Breast epithelium (tissue), 4 donors: ENCODE data around the gene SLAIN2. TPM values are rescaled to one million over a fixed set of nuclear protein-coding genes. Genes with fewer than 3 reads are reported as not detected.

Source experiments
- DNase-seq, 2 donors: peaks; one replicate each; pipeline ENCODE4 v3.0.0-alpha.2; 2019; ENCODE audit warnings: low spot score in 2 of 2
- H3K27ac ChIP-seq, 2 donors: fragments of 200-600 bp; sonication (generic) in 1 of 2; one replicate each; pipeline ENCODE4 v1.5.1; 2016 to 2019; ENCODE audit warnings: mild to moderate bottlenecking in 1 of 2
- H3K27me3 ChIP-seq, 2 donors: fragments of 200-600 bp; sonication (generic) in 1 of 2; one replicate each; pipeline versions ENCODE4 v1.5.1 to v1.6.0; 2017 to 2019; ENCODE audit warnings: control low read depth in 1 of 2, mild to moderate bottlenecking in 1 of 2
- H3K36me3 ChIP-seq: fragments of 200-600 bp; one replicate; pipeline ENCODE4 v1.5.1; 2019
- H3K4me1 ChIP-seq, 2 donors: fragments of 200-600 bp; sonication (generic); one replicate each; pipeline ENCODE4 v1.5.1; 2016 to 2019; ENCODE audit warnings: control low read depth in 1 of 2
- H3K4me3 ChIP-seq, 3 donors: fragments of 200-600 bp; sonication (generic); 1 replicate in 2 of 3; 2 replicates in 1 of 3; pipeline ENCODE4 v1.5.1; 2016 to 2019; ENCODE audit warnings: mild to moderate bottlenecking in 3 of 3, moderate library complexity in 2 of 3
- H3K9me3 ChIP-seq, 2 donors: fragments of 200-600 bp; sonication (generic) in 1 of 2; one replicate each; pipeline ENCODE4 v1.5.1; 2016 to 2019; ENCODE audit warnings: control low read depth in 1 of 2
- CTCF ChIP-seq, 3 donors: fragments of 450-650 bp; IDR thresholded peaks; one replicate each; pipeline ENCODE4 v1.5.1; 2016 to 2017; ENCODE audit warnings: antibody characterized with exemption in 3 of 3, mild to moderate bottlenecking in 3 of 3, moderate library complexity in 3 of 3
- POLR2A ChIP-seq: fragments of 450-650 bp; IDR thresholded peaks from one replicate; pipeline ENCODE4 v1.6.1; 2016; ENCODE audit warnings: antibody characterized with exemption, mild to moderate bottlenecking, moderate library complexity
- POLR2AphosphoS5 ChIP-seq, 3 donors: sonication (generic); formaldehyde crosslinking; IDR thresholded peaks; one replicate each; pipeline ENCODE4 v1.6.1; 2017; ENCODE audit warnings: antibody characterized with exemption in 3 of 3
- intact Hi-C: fragments of 100-400 bp; cut with DNase I; formaldehyde crosslinking; loops from one replicate; pipeline ENCODE4 v1.15.1; 2023; ENCODE audit warnings: low total_unique reads
- total RNA-seq, 3 donors: library from RNA; depleted of rRNA; stranded (reverse); fragments of >200 nt; gene quantifications; one replicate each; pipeline ENCODE4 v1.1.0, GENCODE V29; 2016

Gene SLAIN2
- total RNA-seq, 3 donors from 2014 or later: 41.6 to 76.6 (median 76.5) TPM

DNA sequence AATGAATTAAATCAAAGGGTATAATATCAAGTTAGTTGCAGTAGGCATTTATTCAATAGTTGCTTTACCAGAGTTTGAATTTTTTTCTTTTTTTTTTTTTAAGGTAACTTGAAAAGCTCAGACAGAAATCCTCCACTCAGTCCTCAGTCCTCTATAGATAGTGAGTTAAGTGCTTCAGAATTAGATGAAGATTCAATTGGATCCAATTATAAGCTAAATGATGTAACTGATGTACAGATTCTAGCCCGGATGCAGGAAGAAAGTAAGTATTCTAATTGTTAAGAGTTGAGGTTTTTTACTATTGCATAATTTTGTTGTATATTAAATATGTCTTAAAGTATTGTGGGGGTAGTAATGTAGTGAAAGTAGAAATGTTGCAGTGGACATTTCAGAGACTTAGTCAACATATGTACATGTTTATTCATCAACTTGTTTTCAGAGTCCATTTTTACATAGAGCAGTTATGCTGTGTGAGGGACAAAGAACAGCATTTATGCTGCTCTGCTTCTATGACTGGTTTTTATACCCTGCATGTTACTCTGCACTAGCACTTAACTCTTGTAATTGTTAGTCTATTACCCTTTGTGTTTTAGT, 38.4 kb downstream of the SLAIN2 start:
- intact Hi-C loops: no loop called here

GRCh38 chr4:48380583-48381167, 39.3 kb downstream of the SLAIN2 start:
- TF ChIP-seq CTCF (IDR thresholded peaks at IDR 0.05) (no peak), POLR2AphosphoS5 (IDR thresholded peaks at IDR 0.05) (no peak), POLR2A (no peak)
- no peaks in the 10 kb centered on the region for H3K4me1 ChIP-seq
- no peaks in the 10 kb centered on the region for H3K27me3 ChIP-seq
- H3K4me3 ChIP-seq: no peak overlapping the region
- no peak for DNase-seq
- H3K27ac ChIP-seq: no peak overlapping the region
- intact Hi-C loops: no loop called here
- H3K9me3 ChIP-seq: no peaks in the 10 kb centered on the region
- H3K36me3 ChIP-seq: peaks cover 18% of the 10 kb centered on the region

More for the DNA sequence above, 38.4 kb downstream of the SLAIN2 start:
- no peak for DNase-seq
- Histone ChIP-seq H3K36me3 (peaks cover 11% of the 10 kb centered on the region), H3K27me3 (no peaks in the 10 kb centered on the region), H3K9me3 (no peaks in the 10 kb centered on the region), H3K4me3 (no peak overlapping the region), H3K27ac (no peak overlapping the region), H3K4me1 (no peaks in the 10 kb centered on the region)
- TF ChIP-seq POLR2A: no peak
- no peak for TF ChIP-seq POLR2AphosphoS5 (IDR thresholded peaks at IDR 0.05)
- no peak for TF ChIP-seq CTCF (IDR thresholded peaks at IDR 0.05)

GRCh38 chr4:48388525-48389154, 47.3 kb downstream of the SLAIN2 start:
- TF ChIP-seq POLR2AphosphoS5 (IDR thresholded peaks at IDR 0.05) (no peak), POLR2A (no peak), CTCF (IDR thresholded peaks at IDR 0.05) (no peak)
- Histone ChIP-seq H3K27me3 (no peaks in the 10 kb centered on the region), H3K27ac (no peak overlapping the region), H3K4me1 (no peaks in the 10 kb centered on the region), H3K9me3 (no peaks in the 10 kb centered on the region), H3K4me3 (no peak overlapping the region), H3K36me3 (peaks cover 13% of the 10 kb centered on the region)
- intact Hi-C loops: no loop called here
- DNase-seq: no peak

GRCh38 chr4:48396043-48396442, 54.7 kb downstream of the SLAIN2 start:
- DNase-seq: no peak
- TF ChIP-seq POLR2A (no peak), POLR2AphosphoS5 (IDR thresholded peaks at IDR 0.05) (no peak), CTCF (IDR thresholded peaks at IDR 0.05) (no peak)
- H3K27ac ChIP-seq: no peak overlapping the region
- no peaks in the 10 kb centered on the region for H3K4me1 ChIP-seq
- no peaks in the 10 kb centered on the region for H3K9me3 ChIP-seq
- H3K4me3 ChIP-seq: no peak overlapping the region
- peaks cover 7% of the 10 kb centered on the region for H3K36me3 ChIP-seq
- intact Hi-C loops: no loop called here
- H3K27me3 ChIP-seq: no peaks in the 10 kb centered on the region

GRCh38 chr4:48400416-48400815, 59.1 kb downstream of the SLAIN2 start:
- no peak for DNase-seq
- Histone ChIP-seq H3K36me3 (peaks cover 7% of the 10 kb centered on the region), H3K27ac (no peak overlapping the region), H3K27me3 (no peaks in the 10 kb centered on the region), H3K4me3 (no peak overlapping the region), H3K9me3 (no peaks in the 10 kb centered on the region), H3K4me1 (no peaks in the 10 kb centered on the region)
- intact Hi-C loops: no loop called here
- TF ChIP-seq POLR2AphosphoS5 (IDR thresholded peaks at IDR 0.05) (no peak), CTCF (IDR thresholded peaks at IDR 0.05) (no peak)
